Right hindlimb (tissue), 1 donor: ENCODE data around the gene TFRC.
"Not testable (repeated sequence)": the region's sequence is repeated elsewhere in the genome, so short reads cannot be mapped to it uniquely, and the experiment has no call there.

Experiments used
- DNase-seq: peaks from one replicate; pipeline ENCODE4 v3.0.0-alpha.2; 2018

The TFRC gene

GRCh38 chr3:196002721-196003120 is 79.2 kb downstream of the TFRC start:
- not testable (repeated sequence) for DNase-seq

- not testable (repeated sequence) for DNase-seq
These were observed 80.7 kb downstream of the TFRC start for GRCh38 chr3:196001240-196001639.

GRCh38 chr3:196000360-196000950 is 81.4 kb downstream of the TFRC start:
- not testable (repeated sequence) for DNase-seq

GRCh38 chr3:195999896-196000295 is 82.0 kb downstream of the TFRC start:
- no peak for DNase-seq
